Tibial nerve (tissue), 4 donors: ENCODE data around the gene POLA2.

Experiments
- EP300 ChIP-seq, 2 donors: sonication (generic); formaldehyde crosslinking; IDR thresholded peaks; one replicate each; pipeline ENCODE4 v1.6.1; 2017; ENCODE audit warnings: antibody characterized with exemption in 2 of 2, mild to moderate bottlenecking in 1 of 2
- POLR2A ChIP-seq, 2 donors: fragments of 450-650 bp; IDR thresholded peaks; one replicate each; pipeline ENCODE4 v1.6.1; 2017; ENCODE audit warnings: antibody characterized with exemption in 2 of 2, mild to moderate bottlenecking in 2 of 2, moderate library complexity in 2 of 2
- TF ChIP-seq, protein P1 (sequence below), 5 experiments: fragments of 200-600 bp in 3 of 5; fragments of 450-650 bp in 2 of 5; sonication (generic) in 3 of 5; IDR thresholded peaks; one replicate each; pipeline ENCODE4 v1.5.1; 2016 to 2019; ENCODE audit warnings: antibody characterized with exemption in 5 of 5, mild to moderate bottlenecking in 3 of 5, moderate library complexity in 2 of 5

- TF ChIP-seq, protein P1, sequence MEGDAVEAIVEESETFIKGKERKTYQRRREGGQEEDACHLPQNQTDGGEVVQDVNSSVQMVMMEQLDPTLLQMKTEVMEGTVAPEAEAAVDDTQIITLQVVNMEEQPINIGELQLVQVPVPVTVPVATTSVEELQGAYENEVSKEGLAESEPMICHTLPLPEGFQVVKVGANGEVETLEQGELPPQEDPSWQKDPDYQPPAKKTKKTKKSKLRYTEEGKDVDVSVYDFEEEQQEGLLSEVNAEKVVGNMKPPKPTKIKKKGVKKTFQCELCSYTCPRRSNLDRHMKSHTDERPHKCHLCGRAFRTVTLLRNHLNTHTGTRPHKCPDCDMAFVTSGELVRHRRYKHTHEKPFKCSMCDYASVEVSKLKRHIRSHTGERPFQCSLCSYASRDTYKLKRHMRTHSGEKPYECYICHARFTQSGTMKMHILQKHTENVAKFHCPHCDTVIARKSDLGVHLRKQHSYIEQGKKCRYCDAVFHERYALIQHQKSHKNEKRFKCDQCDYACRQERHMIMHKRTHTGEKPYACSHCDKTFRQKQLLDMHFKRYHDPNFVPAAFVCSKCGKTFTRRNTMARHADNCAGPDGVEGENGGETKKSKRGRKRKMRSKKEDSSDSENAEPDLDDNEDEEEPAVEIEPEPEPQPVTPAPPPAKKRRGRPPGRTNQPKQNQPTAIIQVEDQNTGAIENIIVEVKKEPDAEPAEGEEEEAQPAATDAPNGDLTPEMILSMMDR (IDR thresholded peaks at IDR 0.05): no peak
- no peak for TF ChIP-seq POLR2A (IDR thresholded peaks at IDR 0.05)
- TF ChIP-seq EP300 (IDR thresholded peaks at IDR 0.05): no peak
Observed at GRCh38 chr11:65226103-65226442, 35.7 kb upstream of the POLA2 start.
